Measurements from ENCODE around the gene INAFM1. TPM values are rescaled to one million over a fixed set of nuclear protein-coding genes. Genes with fewer than 3 reads are reported as not detected.
"Not testable (repeated sequence)": the region's sequence is repeated elsewhere in the genome, so short reads cannot be mapped to it uniquely, and the experiment has no call there.

Gene INAFM1
- total RNA-seq, 4 donors from 2014 or later, result 12.5 to 17.4 (median 16.9) TPM

DNA sequence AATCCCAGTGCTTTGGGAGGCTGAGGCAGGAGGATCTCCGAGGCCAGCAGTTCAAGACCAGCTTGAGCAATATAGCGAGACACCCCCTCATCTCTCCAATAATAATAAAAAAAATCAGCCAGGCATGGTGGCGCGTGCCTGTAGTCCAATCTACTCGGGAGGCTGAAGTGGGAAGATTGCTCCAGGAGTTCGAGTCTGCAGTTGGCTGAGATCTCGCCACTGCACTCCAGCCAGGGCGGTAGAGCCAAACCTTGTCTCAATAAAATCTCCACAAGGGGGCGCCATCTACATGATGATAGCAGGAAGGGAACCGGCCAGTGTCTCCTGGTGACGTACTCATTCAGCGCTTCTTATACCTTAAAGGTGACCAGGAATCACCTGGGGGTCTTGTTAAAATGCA is 21.4 kb downstream of the INAFM1 start:
- DNase-seq (ENCODE audit: extremely low spot score), result no peak
- no peak overlapping the region for H3K27ac ChIP-seq (replicated peaks in 1 of 4)
- intact Hi-C loops (cut with DNase I), result no loop called here
- TF ChIP-seq POLR2AphosphoS5 (IDR thresholded peaks at IDR 0.05) (no peak), POLR2A (IDR thresholded peaks at IDR 0.05; ENCODE audit: low read depth) (no peak)
- TF ChIP-seq, protein P1, sequence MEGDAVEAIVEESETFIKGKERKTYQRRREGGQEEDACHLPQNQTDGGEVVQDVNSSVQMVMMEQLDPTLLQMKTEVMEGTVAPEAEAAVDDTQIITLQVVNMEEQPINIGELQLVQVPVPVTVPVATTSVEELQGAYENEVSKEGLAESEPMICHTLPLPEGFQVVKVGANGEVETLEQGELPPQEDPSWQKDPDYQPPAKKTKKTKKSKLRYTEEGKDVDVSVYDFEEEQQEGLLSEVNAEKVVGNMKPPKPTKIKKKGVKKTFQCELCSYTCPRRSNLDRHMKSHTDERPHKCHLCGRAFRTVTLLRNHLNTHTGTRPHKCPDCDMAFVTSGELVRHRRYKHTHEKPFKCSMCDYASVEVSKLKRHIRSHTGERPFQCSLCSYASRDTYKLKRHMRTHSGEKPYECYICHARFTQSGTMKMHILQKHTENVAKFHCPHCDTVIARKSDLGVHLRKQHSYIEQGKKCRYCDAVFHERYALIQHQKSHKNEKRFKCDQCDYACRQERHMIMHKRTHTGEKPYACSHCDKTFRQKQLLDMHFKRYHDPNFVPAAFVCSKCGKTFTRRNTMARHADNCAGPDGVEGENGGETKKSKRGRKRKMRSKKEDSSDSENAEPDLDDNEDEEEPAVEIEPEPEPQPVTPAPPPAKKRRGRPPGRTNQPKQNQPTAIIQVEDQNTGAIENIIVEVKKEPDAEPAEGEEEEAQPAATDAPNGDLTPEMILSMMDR (IDR thresholded peaks at IDR 0.05), result peak; percentile 63 to 81 (median 69)
- H3K36me3 ChIP-seq, result no peaks in the 10 kb centered on the region
- no peaks in the 10 kb centered on the region for H3K27me3 ChIP-seq
- peaks cover 0 to 6% (median 1%) of the 10 kb centered on the region in 4 donors for H3K4me1 ChIP-seq
- H3K9me3 ChIP-seq, result no peaks in the 10 kb centered on the region
- whole genome bisulfite sequencing, result 21% methylated on average over 12 of the region's 12 CpGs
- no peak overlapping the region for H3K4me3 ChIP-seq

DNA sequence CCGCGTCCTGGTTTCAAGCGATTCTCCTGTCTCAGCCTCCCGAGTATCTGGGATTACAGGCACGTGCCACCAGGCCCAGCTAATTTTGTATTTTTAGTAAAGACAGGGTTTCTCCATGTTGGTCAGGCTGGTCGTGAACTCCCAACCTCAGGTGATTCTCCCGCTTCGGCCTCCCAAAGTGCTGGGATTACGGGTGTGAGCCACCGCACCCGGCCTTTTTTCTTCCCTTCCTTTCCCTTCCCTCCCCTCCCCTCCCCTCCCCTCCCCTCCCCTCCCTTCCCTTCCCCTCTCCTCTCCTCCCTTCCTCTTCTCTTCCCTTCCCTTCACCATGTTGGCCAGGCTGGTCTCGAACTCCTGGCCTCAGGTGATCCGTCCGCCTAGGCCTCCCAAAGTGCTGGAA is 26.2 kb downstream of the INAFM1 start:
- H3K36me3 ChIP-seq; H3K27me3 ChIP-seq; H3K9me3 ChIP-seq; DNase-seq (ENCODE audit: extremely low spot score); intact Hi-C loops (cut with DNase I); H3K27ac ChIP-seq (replicated peaks in 1 of 4); H3K4me3 ChIP-seq: not testable (repeated sequence)
- peaks cover 0 to 13% (median 11%) of the 10 kb centered on the region in 4 donors for H3K4me1 ChIP-seq
- WGBS, result 90% methylated on average over 14 of the region's 14 CpGs

DNA sequence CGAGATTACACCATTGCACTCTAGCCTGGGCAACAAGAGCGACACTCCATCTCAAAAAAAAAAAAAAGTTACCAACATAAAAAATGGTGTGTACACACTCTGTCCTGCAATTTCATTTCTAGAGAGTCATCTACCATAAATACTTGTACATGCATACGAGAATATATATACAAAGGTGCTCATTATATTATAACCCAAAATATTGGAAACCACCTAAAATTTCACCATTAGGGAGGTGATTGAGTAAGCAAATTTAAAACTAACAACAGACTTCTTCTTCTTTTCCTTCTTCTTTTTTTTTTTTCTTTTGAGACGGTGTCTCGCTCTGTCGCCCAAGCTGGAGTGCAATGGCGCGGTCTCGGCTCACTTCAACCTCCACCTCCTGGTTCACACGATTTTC is 27.6 kb downstream of the INAFM1 start:
- Histone ChIP-seq H3K4me3 (no peak overlapping the region), H3K4me1 (peaks cover 0 to 10% (median 8%) of the 10 kb centered on the region in 4 donors), H3K9me3 (no peaks in the 10 kb centered on the region), H3K27me3 (no peaks in the 10 kb centered on the region), H3K36me3 (no peaks in the 10 kb centered on the region), H3K27ac (replicated peaks in 1 of 4) (no peak overlapping the region)
- intact Hi-C loops (cut with DNase I), result no loop called here
- TF ChIP-seq EP300 (IDR thresholded peaks at IDR 0.05) (no peak), POLR2A (IDR thresholded peaks at IDR 0.05; ENCODE audit: low read depth) (no peak), POLR2AphosphoS5 (IDR thresholded peaks at IDR 0.05) (no peak)
- TF ChIP-seq, protein P1 (IDR thresholded peaks at IDR 0.05), result no peak
- no peak for DNase-seq (ENCODE audit: extremely low spot score)
- 93% methylated on average over 10 of the region's 10 CpGs for WGBS

DNA sequence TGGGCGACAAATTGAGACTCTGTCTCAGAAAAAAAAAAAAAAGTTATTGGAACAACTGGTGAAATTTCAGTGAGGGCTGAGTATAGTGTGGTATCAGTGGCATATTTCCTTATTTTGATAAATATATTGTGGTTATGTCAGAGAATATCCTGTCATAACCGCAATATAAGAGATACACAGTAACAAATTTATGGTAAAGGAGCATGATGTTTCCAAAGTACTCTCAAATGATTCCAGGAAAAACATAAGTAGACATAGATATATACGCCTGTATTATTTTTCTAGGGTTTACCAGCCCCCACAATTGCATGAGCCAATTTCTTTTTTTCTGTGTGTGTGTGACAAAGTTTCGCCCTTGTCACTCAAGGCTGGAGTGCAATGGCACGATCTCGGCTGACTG is 29.3 kb downstream of the INAFM1 start:
- H3K9me3 ChIP-seq, result no peaks in the 10 kb centered on the region
- no peaks in the 10 kb centered on the region for H3K36me3 ChIP-seq
- intact Hi-C loops (cut with DNase I), result no loop called here
- WGBS, result 78% methylated on average over 6 of the region's 6 CpGs
- peaks cover 0 to 5% (median 0%) of the 10 kb centered on the region in 4 donors for H3K27me3 ChIP-seq
- H3K4me1 ChIP-seq, result peaks cover 0 to 15% (median 10%) of the 10 kb centered on the region in 4 donors
- H3K4me3 ChIP-seq, result no peak overlapping the region
- H3K27ac ChIP-seq (replicated peaks in 1 of 4), result no peak overlapping the region
- no peak for DNase-seq (ENCODE audit: extremely low spot score)
- TF ChIP-seq, protein P1 (IDR thresholded peaks at IDR 0.05), result no peak
- no peak for TF ChIP-seq EP300 (IDR thresholded peaks at IDR 0.05)
- no peak for TF ChIP-seq POLR2A (IDR thresholded peaks at IDR 0.05; ENCODE audit: low read depth)
- TF ChIP-seq POLR2AphosphoS5 (IDR thresholded peaks at IDR 0.05), result no peak

DNA sequence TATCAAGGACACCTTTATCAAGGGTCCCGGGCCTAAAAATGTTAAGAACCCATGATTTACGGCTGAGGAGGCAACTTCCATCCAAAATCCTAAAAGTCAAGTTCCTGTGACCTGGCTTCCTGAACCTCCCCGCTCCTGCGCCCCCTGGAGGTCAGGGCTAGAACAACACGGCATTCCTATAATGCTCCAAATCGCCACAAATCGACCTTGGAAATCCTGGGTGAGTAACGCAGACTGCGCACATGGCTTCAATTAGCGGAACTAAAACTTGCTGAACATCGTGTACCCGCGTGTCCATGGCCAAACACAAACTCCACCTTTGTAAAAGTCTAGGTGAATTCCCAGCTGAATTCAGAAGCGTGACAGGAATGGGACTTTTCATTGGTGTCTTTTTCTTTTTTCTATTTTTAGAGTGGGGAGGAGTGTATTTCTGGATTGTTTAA is 30.6 kb downstream of the INAFM1 start:
- Histone ChIP-seq H3K9me3 (no peaks in the 10 kb centered on the region), H3K27me3 (peaks cover 0 to 16% (median 0%) of the 10 kb centered on the region in 4 donors), H3K4me3 (no peak overlapping the region), H3K4me1 (peaks cover 0 to 21% (median 11%) of the 10 kb centered on the region in 4 donors), H3K36me3 (no peaks in the 10 kb centered on the region), H3K27ac (replicated peaks in 1 of 4) (no peak overlapping the region)
- peak; percentile 94 for DNase-seq (ENCODE audit: extremely low spot score)
- intact Hi-C loops (cut with DNase I), result no loop called here
- TF ChIP-seq POLR2A (IDR thresholded peaks at IDR 0.05; ENCODE audit: low read depth) (no peak), POLR2AphosphoS5 (IDR thresholded peaks at IDR 0.05) (peak in 1 of 2 donors; percentile 59), EP300 (IDR thresholded peaks at IDR 0.05) (no peak)
- TF ChIP-seq, protein P1 (IDR thresholded peaks at IDR 0.05), result peak; percentile 87 to 96 (median 87)
- WGBS, result 3% methylated on average over 14 of the region's 14 CpGs
